A673 (cell line): ENCODE results near the gene SLC2A8. TPM values are rescaled to one million over a fixed set of nuclear protein-coding genes. Genes with fewer than 3 reads are reported as not detected.

Experiments used
- BruUV-seq: library from RNA; stranded (reverse); fragments of 400-500 nt; replicated peaks from 2 replicates; lab custom pipeline; 2021; lab: Mats Ljungman, UMichigan
- CTCF ChIA-PET: fragments of 300-600 bp; sonication (Branson Sonifier 250); formaldehyde crosslinking; loops from one replicate; lab custom pipeline; 2022; ENCODE audit warnings: antibody characterized with exemption; lab: Charles Lee
- POLR2A ChIA-PET: fragments of 300-600 bp; sonication (Branson Sonifier 250); formaldehyde crosslinking; loops from one replicate; lab custom pipeline; 2022; ENCODE audit warnings: antibody characterized with exemption; ENCODE audit not compliant: low non-redundant PET; lab: Charles Lee
- DNase-seq: peaks from one replicate; pipeline ENCODE4 v3.0.0-alpha.2; 2015; ENCODE audit warnings: low spot score
- H3K27ac ChIP-seq: fragments of 200-600 bp; sonication (generic); 2 replicates; pipeline ENCODE4 v1.5.1; 2016; ENCODE audit warnings: mixed run types, low read depth, mild to moderate bottlenecking, mixed read lengths, antibody characterized with exemption, low read length; ENCODE audit not compliant: poor library complexity, severe bottlenecking
- H3K27me3 ChIP-seq: fragments of 200-600 bp; sonication (generic); replicated peaks from 2 replicates; pipeline ENCODE4 v1.6.1; 2017; ENCODE audit warnings: mixed run types, low read depth, mild to moderate bottlenecking, mixed read lengths, antibody characterized with exemption, low read length; ENCODE audit not compliant: insufficient read depth, poor library complexity
- H3K36me3 ChIP-seq: fragments of 200-600 bp; sonication (generic); 2 replicates; pipeline ENCODE4 v1.6.1; 2016; ENCODE audit warnings: mixed run types, mild to moderate bottlenecking, mixed read lengths, antibody characterized with exemption, low read length; ENCODE audit not compliant: insufficient read depth, poor library complexity, severe bottlenecking
- H3K4me1 ChIP-seq: fragments of 200-600 bp; sonication (generic); 2 replicates; pipeline ENCODE4 v1.6.1; 2017; ENCODE audit warnings: mixed run types, mild to moderate bottlenecking, mixed read lengths, antibody characterized with exemption, low read length; ENCODE audit not compliant: insufficient read depth, poor library complexity, severe bottlenecking
- H3K4me3 ChIP-seq: fragments of 200-600 bp; sonication (generic); 2 replicates; pipeline ENCODE4 v1.5.1; 2016; ENCODE audit warnings: low read depth, mixed run types, mild to moderate bottlenecking, mixed read lengths, low read length; ENCODE audit not compliant: poor library complexity, severe bottlenecking
- H3K9me3 ChIP-seq: fragments of 200-600 bp; sonication (generic); 2 replicates; pipeline ENCODE4 v1.6.1; 2016; ENCODE audit warnings: mixed run types, low read depth, mild to moderate bottlenecking, mixed read lengths, antibody characterized with exemption, low read length; ENCODE audit not compliant: poor library complexity, severe bottlenecking
- CTCF ChIP-seq: fragments of 300-800, 200-600 bp; sonication (generic); conservative IDR thresholded peaks from 2 replicates; pipeline ENCODE4 v1.5.1; 2017; ENCODE audit warnings: low read depth, mild to moderate bottlenecking, antibody characterized with exemption, low read length, moderate library complexity, mixed read lengths
- EZH2 ChIP-seq: fragments of 200-600 bp; sonication (generic); IDR thresholded peaks from 2 replicates; pipeline ENCODE4 v1.6.1; 2017; ENCODE audit warnings: borderline replicate concordance, low read depth, mild to moderate bottlenecking, mixed read lengths, antibody characterized with exemption, low read length; ENCODE audit not compliant: poor library complexity, severe bottlenecking
- intact Hi-C: fragments of 100-400 bp; cut with micrococcal nuclease; formaldehyde crosslinking; loops from one replicate; pipeline ENCODE4 v1.10.0; 2022; ENCODE audit not compliant: unreplicated experiment
- total RNA-seq: library from RNA; stranded (reverse); gene quantifications from 2 replicates; pipeline ENCODE4 v1.2.3, GENCODE V29; 2021

Gene SLC2A8
- total RNA-seq, 1 experiment from 2014 or later: 12.7 TPM

GRCh38 chr9:127360250-127360649, 36.7 kb upstream of the SLC2A8 start:
- Histone ChIP-seq H3K27me3 (no peaks in the 10 kb centered on the region), H3K4me3 (no peak overlapping the region), H3K4me1 (no peaks in the 10 kb centered on the region), H3K27ac (no peak overlapping the region), H3K9me3 (no peaks in the 10 kb centered on the region), H3K36me3 (no peaks in the 10 kb centered on the region)
- intact Hi-C loops: no loop called here
- DNase-seq: no peak
- ChIA-PET CTCF (no interaction called here), POLR2A (no interaction called here)
- TF ChIP-seq EZH2 (no peak), CTCF (no peak)
- BruUV-seq: no TSS peak

GRCh38 chr9:127360829-127361228, 36.1 kb upstream of the SLC2A8 start:
- no peak overlapping the region for H3K27ac ChIP-seq
- H3K9me3 ChIP-seq: no peaks in the 10 kb centered on the region
- TF ChIP-seq CTCF (0 out of 2 replicates have a peak, but pooled peaks have one; percentile 25), EZH2 (no peak)
- no peaks in the 10 kb centered on the region for H3K27me3 ChIP-seq
- no peak overlapping the region for H3K4me3 ChIP-seq
- no peaks in the 10 kb centered on the region for H3K36me3 ChIP-seq
- CTCF ChIA-PET: no interaction called here
- DNase-seq: peak; percentile 31
- POLR2A ChIA-PET: no interaction called here
- no TSS peak for BruUV-seq
- intact Hi-C loops: no loop called here
- no peaks in the 10 kb centered on the region for H3K4me1 ChIP-seq

GRCh38 chr9:127361561-127361960, 35.4 kb upstream of the SLC2A8 start:
- intact Hi-C loops: no loop called here
- ChIA-PET POLR2A (no interaction called here), CTCF (no interaction called here)

More at GRCh38 chr9:127361561-127361960, 35.4 kb upstream of the SLC2A8 start:
- H3K9me3 ChIP-seq: no peaks in the 10 kb centered on the region
- TF ChIP-seq EZH2 (no peak), CTCF (no peak)
- BruUV-seq: no TSS peak
- H3K27ac ChIP-seq: no peak overlapping the region
- H3K36me3 ChIP-seq: no peaks in the 10 kb centered on the region
- H3K4me1 ChIP-seq: no peaks in the 10 kb centered on the region
- DNase-seq: no peak
- no peaks in the 10 kb centered on the region for H3K27me3 ChIP-seq
- no peak overlapping the region for H3K4me3 ChIP-seq
